A673 (cell line): ENCODE data around the gene CORT.

Experiments used
- EZH2 ChIP-seq: fragments of 200-600 bp; sonication (generic); IDR thresholded peaks from 2 replicates; pipeline ENCODE4 v1.6.1; 2017; ENCODE audit warnings: borderline replicate concordance, low read depth, mild to moderate bottlenecking, mixed read lengths, antibody characterized with exemption, low read length; ENCODE audit not compliant: poor library complexity, severe bottlenecking
- TF ChIP-seq, protein P1 (sequence below): fragments of 300-800, 200-600 bp; sonication (generic); conservative IDR thresholded peaks from 2 replicates; pipeline ENCODE4 v1.5.1; 2017; ENCODE audit warnings: low read depth, mild to moderate bottlenecking, antibody characterized with exemption, low read length, moderate library complexity, mixed read lengths

- TF ChIP-seq, protein P1, sequence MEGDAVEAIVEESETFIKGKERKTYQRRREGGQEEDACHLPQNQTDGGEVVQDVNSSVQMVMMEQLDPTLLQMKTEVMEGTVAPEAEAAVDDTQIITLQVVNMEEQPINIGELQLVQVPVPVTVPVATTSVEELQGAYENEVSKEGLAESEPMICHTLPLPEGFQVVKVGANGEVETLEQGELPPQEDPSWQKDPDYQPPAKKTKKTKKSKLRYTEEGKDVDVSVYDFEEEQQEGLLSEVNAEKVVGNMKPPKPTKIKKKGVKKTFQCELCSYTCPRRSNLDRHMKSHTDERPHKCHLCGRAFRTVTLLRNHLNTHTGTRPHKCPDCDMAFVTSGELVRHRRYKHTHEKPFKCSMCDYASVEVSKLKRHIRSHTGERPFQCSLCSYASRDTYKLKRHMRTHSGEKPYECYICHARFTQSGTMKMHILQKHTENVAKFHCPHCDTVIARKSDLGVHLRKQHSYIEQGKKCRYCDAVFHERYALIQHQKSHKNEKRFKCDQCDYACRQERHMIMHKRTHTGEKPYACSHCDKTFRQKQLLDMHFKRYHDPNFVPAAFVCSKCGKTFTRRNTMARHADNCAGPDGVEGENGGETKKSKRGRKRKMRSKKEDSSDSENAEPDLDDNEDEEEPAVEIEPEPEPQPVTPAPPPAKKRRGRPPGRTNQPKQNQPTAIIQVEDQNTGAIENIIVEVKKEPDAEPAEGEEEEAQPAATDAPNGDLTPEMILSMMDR = no peak
- TF ChIP-seq EZH2 = no peak
Measured at GRCh38 chr1:10419351-10419750, 30.5 kb upstream of the CORT start.
